Inflammatory macrophage treated with lipopolysaccharide for 4 hours (primary cell): ENCODE data around the gene FNBP1.
A peak's percentile ranks its signal among the peaks of the same experiment; 100 is the strongest.
"Not testable (repeated sequence)": the region's sequence is repeated elsewhere in the genome, so short reads cannot be mapped to it uniquely, and the experiment has no call there.

Experiments
- DNase-seq: peaks from one replicate; pipeline ENCODE4 v3.0.0-alpha.2; 2020

The FNBP1 gene

GRCh38 chr9:129910628-129911567, 132.1 kb downstream of the FNBP1 start:
- peak; percentile 78 for DNase-seq

GRCh38 chr9:129909851-129910250, 133.1 kb downstream of the FNBP1 start:
- DNase-seq: no peak

DNA sequence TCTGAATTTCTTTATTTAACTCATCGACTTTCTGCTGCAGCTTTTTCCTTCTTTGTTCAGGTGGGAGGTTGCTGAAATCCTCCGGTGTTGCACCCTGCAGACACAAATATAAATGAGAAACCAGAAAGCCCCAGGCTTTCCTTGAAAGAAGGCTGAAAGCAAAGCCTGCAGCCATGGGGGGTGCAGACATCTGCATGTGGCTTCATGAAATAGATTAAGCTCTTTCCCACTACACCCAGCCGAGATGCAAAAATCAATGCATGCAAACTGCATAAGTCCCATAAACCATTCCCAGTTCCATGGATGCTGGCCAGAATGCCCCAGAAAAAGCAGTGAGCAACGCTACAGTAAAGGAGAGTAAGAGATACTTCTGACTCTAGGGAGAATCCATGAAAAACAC, 134.1 kb downstream of the FNBP1 start:
- no peak for DNase-seq

DNA sequence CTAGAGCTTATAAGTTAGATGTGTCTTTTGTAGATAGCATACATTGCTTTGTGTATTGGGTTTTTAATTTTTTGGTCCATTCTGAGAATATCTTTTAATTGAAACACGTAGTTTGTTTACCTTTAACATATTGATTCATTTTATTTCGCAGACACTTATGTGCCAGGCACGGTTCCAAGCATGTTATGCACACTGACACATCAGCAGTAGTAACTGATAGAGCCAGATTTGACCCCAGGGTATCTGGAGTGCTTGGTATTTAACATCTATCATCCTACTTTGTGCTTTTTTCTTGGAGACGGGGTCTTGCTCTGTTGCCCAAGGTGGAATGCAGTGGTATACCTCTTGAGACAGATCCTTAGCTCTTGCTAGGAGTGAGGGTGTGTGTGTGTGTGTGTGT, 135.8 kb downstream of the FNBP1 start:
- DNase-seq: no peak

- peak; percentile 62 for DNase-seq
Measured at GRCh38 chr9:129906298-129906697, 136.7 kb downstream of the FNBP1 start.

DNA sequence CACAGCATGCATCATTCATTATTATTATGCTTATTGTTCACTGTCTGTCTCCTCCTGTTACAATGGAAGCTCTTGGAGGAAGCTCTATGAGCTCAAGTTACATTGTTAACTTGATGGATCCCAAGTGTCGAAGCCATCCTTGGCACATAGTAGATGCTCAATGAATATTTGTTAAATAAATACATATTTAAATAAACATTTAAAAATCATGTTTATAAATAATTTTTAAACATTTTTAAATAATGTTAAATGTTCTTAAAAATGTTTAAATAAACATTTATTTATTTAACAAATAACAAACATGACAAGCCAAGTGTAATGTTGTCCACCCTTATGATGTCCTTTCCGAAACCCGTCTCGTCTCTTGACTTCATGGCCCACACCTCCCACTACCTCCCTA, 138.3 kb downstream of the FNBP1 start:
- no peak for DNase-seq

GRCh38 chr9:129902740-129903134, 140.3 kb downstream of the FNBP1 start:
- no peak for DNase-seq

GRCh38 chr9:129901993-129902739, 140.8 kb downstream of the FNBP1 start:
- no peak for DNase-seq

DNA sequence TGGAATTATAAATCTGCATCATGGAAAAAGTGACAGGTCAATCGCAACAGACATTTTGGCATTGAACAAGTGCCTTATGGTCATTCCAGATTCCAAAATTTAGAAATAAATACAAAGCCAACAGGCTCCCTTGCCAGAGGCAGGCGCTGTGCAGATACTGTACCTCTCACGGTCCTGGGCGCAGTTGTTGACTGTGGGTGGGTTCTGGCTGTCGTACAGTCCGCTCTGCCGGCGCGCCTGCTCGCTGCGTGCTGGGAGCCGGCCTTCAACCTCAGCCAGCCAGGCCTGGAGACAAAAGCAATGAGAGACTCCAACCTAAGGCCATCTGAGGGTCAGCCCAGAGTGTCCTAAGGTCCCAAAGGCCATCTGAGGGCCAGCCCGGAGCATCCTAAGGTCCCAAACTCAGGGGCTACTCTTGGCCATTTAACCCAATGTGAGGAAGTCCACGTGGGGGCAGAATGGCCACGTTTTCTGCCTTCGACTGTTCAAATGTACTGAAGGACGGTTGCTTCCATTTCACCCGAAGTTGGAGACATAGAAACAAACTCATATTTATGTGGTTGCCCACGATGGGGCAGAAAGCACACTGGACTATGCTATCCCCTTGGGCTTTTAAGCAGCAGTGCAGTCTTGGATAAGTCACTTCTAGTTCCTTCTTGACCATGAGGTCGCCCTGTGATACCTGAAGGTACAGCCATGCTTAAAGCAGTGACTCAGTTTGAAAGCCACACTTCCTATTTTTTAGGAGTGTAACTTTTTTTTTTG, 142.5 kb downstream of the FNBP1 start:
- DNase-seq: peak; percentile 78

DNA sequence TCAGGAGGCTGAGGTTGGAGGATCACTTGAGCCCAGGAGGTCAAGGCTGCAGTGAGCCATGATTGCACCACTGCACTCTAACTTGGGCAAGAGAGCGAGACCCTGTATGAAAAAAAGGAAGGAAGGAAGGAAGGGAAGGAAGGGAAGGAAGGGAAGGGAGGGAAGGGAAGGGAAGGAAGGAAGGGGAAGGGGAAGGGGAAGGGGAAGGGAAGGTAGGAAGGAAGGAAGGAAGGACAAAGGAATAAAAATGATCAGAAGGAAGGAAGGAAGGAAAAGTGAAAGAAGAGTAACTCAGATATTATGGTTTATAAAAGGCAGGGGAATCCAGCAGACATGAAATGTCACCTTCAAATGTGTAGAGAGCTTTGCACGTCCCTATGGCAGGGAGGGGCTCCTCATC, 143.4 kb downstream of the FNBP1 start:
- no peak for DNase-seq

DNA sequence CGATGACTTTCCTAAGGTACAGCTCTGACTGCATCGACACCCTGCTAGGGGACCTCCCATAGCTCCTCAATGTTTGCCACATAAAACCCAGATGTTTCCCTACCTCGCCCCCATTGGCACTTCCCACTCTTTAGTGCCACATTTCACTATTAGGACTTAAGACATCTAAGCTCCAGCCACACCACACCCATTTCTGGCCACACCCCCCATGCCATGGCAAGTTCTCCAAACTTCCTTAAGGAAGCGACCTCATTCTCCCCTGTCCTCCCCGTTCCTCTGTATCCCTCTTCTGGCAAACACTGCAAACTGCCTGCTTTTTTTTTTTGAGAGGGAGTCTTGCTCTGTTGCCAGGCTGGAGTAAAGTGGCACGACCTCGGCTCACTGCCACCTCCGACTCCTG, 144.8 kb downstream of the FNBP1 start:
- peak; percentile 78 for DNase-seq

- no peak for DNase-seq
Measured at GRCh38 chr9:129897263-129897662, 145.7 kb downstream of the FNBP1 start.

DNA sequence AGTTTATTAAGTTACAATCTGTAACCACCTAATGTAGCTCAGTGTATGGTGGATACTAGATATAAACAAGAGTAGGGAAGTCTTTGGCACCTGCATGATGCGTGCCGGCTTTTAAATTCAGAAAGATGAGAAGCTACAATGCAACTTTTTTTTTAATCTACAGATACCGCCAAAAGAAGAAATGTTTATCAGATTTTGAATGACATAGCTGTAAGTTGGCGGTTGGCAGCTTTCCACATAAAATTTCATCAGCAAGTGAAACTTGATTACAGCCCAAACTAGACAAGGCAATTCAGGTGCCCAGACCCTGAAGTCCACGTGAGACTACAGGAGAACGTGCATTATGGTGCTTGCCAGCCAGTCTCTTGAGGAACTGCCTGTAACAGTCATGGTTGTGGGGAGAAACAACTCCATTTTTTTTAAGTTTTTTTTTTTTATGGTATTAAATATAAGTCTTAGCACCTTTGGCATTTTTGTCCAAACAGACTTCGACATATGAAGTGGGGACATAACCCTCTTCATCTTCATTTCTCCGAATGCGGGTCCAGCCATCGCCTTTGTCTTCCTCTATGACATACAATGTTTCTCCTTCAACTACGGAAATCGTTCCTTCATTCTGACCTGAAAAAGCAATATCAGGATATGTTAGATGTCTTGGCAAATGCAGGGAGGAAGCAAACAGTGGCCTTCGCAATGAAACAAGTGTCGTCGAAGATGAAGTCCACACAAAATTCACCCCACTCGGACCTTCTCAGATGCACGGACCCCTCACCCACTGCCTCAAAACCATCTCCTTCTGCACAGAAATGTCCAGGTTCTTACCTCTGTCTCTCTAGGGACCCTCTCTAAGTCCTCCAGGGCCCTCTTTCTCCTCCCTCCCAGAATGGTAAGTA, 147.4 kb downstream of the FNBP1 start:
- no peak for DNase-seq

DNA sequence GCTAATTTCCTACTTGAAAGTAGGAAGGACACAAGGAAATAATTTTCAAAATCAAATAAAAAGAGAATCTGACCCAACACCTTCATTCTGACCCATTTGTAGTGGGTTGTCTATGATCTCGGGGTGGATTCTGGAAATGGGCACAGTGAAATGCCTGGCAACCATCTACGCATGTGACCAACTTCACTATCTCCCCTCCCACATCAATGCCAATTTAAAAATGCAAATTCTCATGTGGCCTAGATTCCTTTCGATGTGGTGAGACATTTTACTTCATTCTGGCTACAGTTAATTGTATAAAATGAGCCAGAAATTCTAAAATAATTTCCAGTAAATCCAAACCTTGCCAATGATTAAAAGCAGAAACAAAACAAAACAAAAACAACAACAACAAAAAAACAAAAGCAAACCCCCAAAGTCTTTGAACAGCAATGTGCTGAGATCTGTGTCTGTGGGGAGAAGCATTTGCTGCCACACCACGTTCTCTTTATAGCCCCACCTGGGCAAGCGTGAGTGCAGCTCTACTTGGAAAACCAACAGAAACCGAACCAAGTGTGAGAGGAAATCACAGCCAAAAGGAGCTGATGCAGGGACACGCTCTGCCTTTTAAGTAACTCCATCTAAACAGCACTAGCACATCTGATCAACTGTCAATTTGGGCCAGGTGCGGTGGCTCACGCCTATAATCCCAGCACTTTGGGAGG, 148.7 kb downstream of the FNBP1 start:
- DNase-seq: no peak

GRCh38 chr9:129891569-129891968, 151.4 kb downstream of the FNBP1 start:
- no peak for DNase-seq

GRCh38 chr9:129890718-129891299, 152.2 kb downstream of the FNBP1 start:
- DNase-seq: not testable (repeated sequence)

DNA sequence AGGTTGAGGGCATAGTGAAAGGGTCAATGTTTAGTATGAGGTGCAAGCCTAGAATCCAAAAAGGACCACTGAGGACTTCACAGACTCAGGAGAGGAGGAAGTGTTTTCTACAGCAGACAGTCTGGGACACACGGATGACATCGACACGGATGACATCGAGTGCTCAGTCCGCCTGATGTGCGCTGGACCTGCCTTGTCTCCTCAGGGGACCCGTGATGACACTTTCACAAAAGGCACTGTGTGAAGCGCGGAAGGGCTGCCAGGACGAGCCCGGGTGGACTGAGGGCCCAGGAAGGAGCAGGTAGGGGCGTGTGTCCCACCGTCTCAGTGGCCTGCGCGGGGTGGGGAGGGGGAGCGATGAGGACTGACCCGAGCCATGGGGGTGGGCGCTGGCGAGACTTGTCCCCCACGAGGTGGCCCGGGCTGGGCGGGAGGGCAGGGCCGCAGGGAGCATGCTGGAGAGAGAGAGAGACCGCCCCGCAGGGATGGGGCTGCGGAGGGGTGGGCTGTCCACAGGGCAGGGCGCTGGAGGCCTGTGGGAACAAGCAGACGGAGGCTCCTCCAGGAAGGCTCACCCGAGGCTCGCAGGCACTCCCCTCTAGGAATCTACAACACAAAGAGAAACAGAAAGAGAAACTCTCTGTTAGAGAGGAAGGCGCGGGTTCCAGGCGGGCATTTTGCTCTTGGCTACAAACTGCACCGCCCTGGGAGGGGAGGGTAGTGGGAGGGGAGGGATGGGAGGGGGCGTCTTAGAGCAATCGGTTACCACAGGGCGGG, 152.9 kb downstream of the FNBP1 start:
- DNase-seq: peak; percentile 92

DNA sequence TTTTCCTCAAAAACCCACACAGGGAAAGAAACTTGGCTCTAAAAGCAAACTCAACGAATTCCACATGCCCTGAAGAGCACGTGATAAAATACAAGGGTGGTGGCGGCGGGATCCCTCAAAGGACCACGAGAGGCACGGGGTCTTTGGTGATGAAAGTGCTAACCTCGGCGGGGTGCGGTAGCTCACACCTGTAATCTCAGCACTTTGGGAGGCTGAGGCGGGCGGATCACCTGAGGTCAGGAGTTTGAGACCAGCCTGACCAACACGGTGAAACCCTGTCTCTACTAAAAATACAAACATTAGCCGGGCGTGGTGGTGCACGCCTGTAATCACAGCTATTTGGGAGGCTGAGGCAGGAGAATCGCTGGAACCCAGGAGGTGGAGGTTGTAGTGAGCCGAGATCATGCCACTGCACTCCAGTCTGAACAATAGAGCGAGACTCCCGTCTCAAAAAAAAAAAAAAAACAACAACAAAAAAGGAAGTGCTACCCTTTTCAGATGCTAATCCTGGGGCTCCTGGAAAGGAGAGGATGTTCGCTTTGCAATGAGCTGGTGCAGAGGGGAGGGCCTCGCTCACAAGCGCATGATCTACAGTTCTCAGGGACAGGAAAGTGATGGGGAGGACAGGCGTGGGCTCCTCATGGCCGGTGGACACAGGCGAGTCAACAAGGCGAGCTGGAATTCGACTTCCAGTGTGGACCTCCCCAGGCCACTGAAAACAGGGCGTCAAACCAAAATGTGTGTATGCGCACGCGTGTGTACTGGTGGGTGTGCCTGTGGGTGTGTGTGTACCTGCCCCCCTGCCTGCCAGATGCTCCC, 153.7 kb downstream of the FNBP1 start:
- peak; percentile 47 for DNase-seq
